A673 (cell line): ENCODE data around the gene ST3GAL2. TPM values are rescaled to one million over a fixed set of nuclear protein-coding genes. Genes with fewer than 3 reads are reported as not detected.

Experiments
- BruUV-seq: library from RNA; stranded (reverse); fragments of 400-500 nt; replicated peaks from 2 replicates; lab custom pipeline; 2021; lab: Mats Ljungman, UMichigan
- CTCF ChIA-PET: fragments of 300-600 bp; sonication (Branson Sonifier 250); formaldehyde crosslinking; loops from one replicate; lab custom pipeline; 2022; ENCODE audit warnings: antibody characterized with exemption; lab: Charles Lee
- POLR2A ChIA-PET: fragments of 300-600 bp; sonication (Branson Sonifier 250); formaldehyde crosslinking; loops from one replicate; lab custom pipeline; 2022; ENCODE audit warnings: antibody characterized with exemption; ENCODE audit not compliant: low non-redundant PET; lab: Charles Lee
- DNase-seq: peaks from one replicate; pipeline ENCODE4 v3.0.0-alpha.2; 2015; ENCODE audit warnings: low spot score
- H3K27ac ChIP-seq: fragments of 200-600 bp; sonication (generic); 2 replicates; pipeline ENCODE4 v1.5.1; 2016; ENCODE audit warnings: mixed run types, low read depth, mild to moderate bottlenecking, mixed read lengths, antibody characterized with exemption, low read length; ENCODE audit not compliant: poor library complexity, severe bottlenecking
- H3K27me3 ChIP-seq: fragments of 200-600 bp; sonication (generic); replicated peaks from 2 replicates; pipeline ENCODE4 v1.6.1; 2017; ENCODE audit warnings: mixed run types, low read depth, mild to moderate bottlenecking, mixed read lengths, antibody characterized with exemption, low read length; ENCODE audit not compliant: insufficient read depth, poor library complexity
- H3K36me3 ChIP-seq: fragments of 200-600 bp; sonication (generic); 2 replicates; pipeline ENCODE4 v1.6.1; 2016; ENCODE audit warnings: mixed run types, mild to moderate bottlenecking, mixed read lengths, antibody characterized with exemption, low read length; ENCODE audit not compliant: insufficient read depth, poor library complexity, severe bottlenecking
- H3K4me1 ChIP-seq: fragments of 200-600 bp; sonication (generic); 2 replicates; pipeline ENCODE4 v1.6.1; 2017; ENCODE audit warnings: mixed run types, mild to moderate bottlenecking, mixed read lengths, antibody characterized with exemption, low read length; ENCODE audit not compliant: insufficient read depth, poor library complexity, severe bottlenecking
- H3K4me3 ChIP-seq: fragments of 200-600 bp; sonication (generic); 2 replicates; pipeline ENCODE4 v1.5.1; 2016; ENCODE audit warnings: low read depth, mixed run types, mild to moderate bottlenecking, mixed read lengths, low read length; ENCODE audit not compliant: poor library complexity, severe bottlenecking
- H3K9me3 ChIP-seq: fragments of 200-600 bp; sonication (generic); 2 replicates; pipeline ENCODE4 v1.6.1; 2016; ENCODE audit warnings: mixed run types, low read depth, mild to moderate bottlenecking, mixed read lengths, antibody characterized with exemption, low read length; ENCODE audit not compliant: poor library complexity, severe bottlenecking
- CTCF ChIP-seq: fragments of 300-800, 200-600 bp; sonication (generic); conservative IDR thresholded peaks from 2 replicates; pipeline ENCODE4 v1.5.1; 2017; ENCODE audit warnings: low read depth, mild to moderate bottlenecking, antibody characterized with exemption, low read length, moderate library complexity, mixed read lengths
- EZH2 ChIP-seq: fragments of 200-600 bp; sonication (generic); IDR thresholded peaks from 2 replicates; pipeline ENCODE4 v1.6.1; 2017; ENCODE audit warnings: borderline replicate concordance, low read depth, mild to moderate bottlenecking, mixed read lengths, antibody characterized with exemption, low read length; ENCODE audit not compliant: poor library complexity, severe bottlenecking
- intact Hi-C: fragments of 100-400 bp; cut with micrococcal nuclease; formaldehyde crosslinking; loops from one replicate; pipeline ENCODE4 v1.10.0; 2022; ENCODE audit not compliant: unreplicated experiment
- total RNA-seq: library from RNA; stranded (reverse); gene quantifications from 2 replicates; pipeline ENCODE4 v1.2.3, GENCODE V29; 2021

Gene ST3GAL2
- total RNA-seq, 1 experiment from 2014 or later, result 26.5 TPM

GRCh38 chr16:70468776-70469525 is 30.1 kb upstream of the ST3GAL2 start:
- BruUV-seq, result no TSS peak
- POLR2A ChIA-PET, result no interaction called here
- DNase-seq, result no peak
- Histone ChIP-seq H3K4me1 (no peaks in the 10 kb centered on the region), H3K36me3 (no peaks in the 10 kb centered on the region), H3K9me3 (no peaks in the 10 kb centered on the region), H3K4me3 (no peak overlapping the region), H3K27ac (no peak overlapping the region), H3K27me3 (no peaks in the 10 kb centered on the region)
- TF ChIP-seq CTCF, result no peak
- no peak for TF ChIP-seq EZH2
- CTCF ChIA-PET, result interaction anchor here (0.7 kb wide), 1 partner anchor 40 kb away, joined by 4 read pairs; no protein-coding TSS in a partner anchor
- intact Hi-C loops, result no loop called here

- BruUV-seq, result no TSS peak
- DNase-seq, result no peak
- Histone ChIP-seq H3K9me3 (no peaks in the 10 kb centered on the region), H3K36me3 (no peaks in the 10 kb centered on the region), H3K27ac (no peak overlapping the region), H3K4me1 (no peaks in the 10 kb centered on the region), H3K27me3 (no peaks in the 10 kb centered on the region), H3K4me3 (no peak overlapping the region)
- TF ChIP-seq EZH2 (no peak), CTCF (no peak)
- intact Hi-C loops, result no loop called here
- POLR2A ChIA-PET, result interaction anchor here (0.7 kb wide), 2 partner anchors 94 to 142 kb away, joined by 3 read pairs; no protein-coding TSS in a partner anchor
- CTCF ChIA-PET, result no interaction called here
Observed at GRCh38 chr16:70467608-70468007, 28.7 kb upstream of the ST3GAL2 start.

GRCh38 chr16:70467113-70467512 is 28.2 kb upstream of the ST3GAL2 start:
- CTCF ChIA-PET, result no interaction called here
- BruUV-seq, result no TSS peak

More at GRCh38 chr16:70467113-70467512, 28.2 kb upstream of the ST3GAL2 start:
- H3K9me3 ChIP-seq, result no peaks in the 10 kb centered on the region
- TF ChIP-seq EZH2 (no peak), CTCF (no peak)
- no peaks in the 10 kb centered on the region for H3K4me1 ChIP-seq
- H3K4me3 ChIP-seq, result no peak overlapping the region
- intact Hi-C loops, result no loop called here
- H3K27ac ChIP-seq, result no peak overlapping the region
- POLR2A ChIA-PET, result interaction anchor here (0.7 kb wide), 1 partner anchor 142 kb away, joined by 3 read pairs; no protein-coding TSS in a partner anchor
- DNase-seq, result no peak
- no peaks in the 10 kb centered on the region for H3K27me3 ChIP-seq
- H3K36me3 ChIP-seq, result no peaks in the 10 kb centered on the region
